ENCODE measurements around the gene OR1J4.

GRCh38 chr9:122526602-122527001, 7.7 kb downstream of the OR1J4 start:
- TF ChIP-seq POLR2A (IDR thresholded peaks at IDR 0.05) (no peak), CTCF (IDR thresholded peaks at IDR 0.05) (no peak)
